Embryonic facial prominence (tissue), 1 donor: ENCODE data around the gene UNC13D.
"Not testable (repeated sequence)": the region's sequence is repeated elsewhere in the genome, so short reads cannot be mapped to it uniquely, and the experiment has no call there.

Experiments
- DNase-seq: peaks from one replicate; pipeline ENCODE4 v3.0.0-alpha.2; 2016; ENCODE audit errors: extremely low spot score

Gene UNC13D

GRCh38 chr17:75799402-75799801, 44.8 kb downstream of the UNC13D start:
- no peak for DNase-seq

- DNase-seq: no peak
Measured at GRCh38 chr17:75795820-75796607, 48.2 kb downstream of the UNC13D start.

GRCh38 chr17:75793460-75793859, 50.7 kb downstream of the UNC13D start:
- DNase-seq: no peak

- DNase-seq: no peak
Measured at GRCh38 chr17:75791254-75791653, 53.0 kb downstream of the UNC13D start.

- peak; percentile 87 for DNase-seq
Measured at GRCh38 chr17:75785016-75785890, 59.0 kb downstream of the UNC13D start.

- peak; percentile 98 for DNase-seq
Measured at GRCh38 chr17:75784473-75785015, 59.7 kb downstream of the UNC13D start, which contains the start of gene UNK. UNK (plus strand) TSS chr17:75784806; CDS start chr17:75784881, 75 bp downstream.

- no peak for DNase-seq
Measured at GRCh38 chr17:75783803-75784472, 60.3 kb downstream of the UNC13D start.

- DNase-seq: peak; percentile 57
Measured at GRCh38 chr17:75783069-75783783, 61.0 kb downstream of the UNC13D start.

- DNase-seq: no peak
Measured at GRCh38 chr17:75779987-75780889, 64.0 kb downstream of the UNC13D start.

GRCh38 chr17:75779250-75779986, 64.8 kb downstream of the UNC13D start:
- peak; percentile 100 for DNase-seq

- no peak for DNase-seq
Measured at GRCh38 chr17:75778861-75779249, 65.3 kb downstream of the UNC13D start.

- DNase-seq: not testable (repeated sequence)
Measured at GRCh38 chr17:75778066-75778860, 65.9 kb downstream of the UNC13D start.

GRCh38 chr17:75777296-75777922, 66.8 kb downstream of the UNC13D start:
- DNase-seq: no peak
